Liver (tissue), 3 donors: ENCODE measurements around the gene HNF4A.

ENCODE experiments used
- CTCF ChIP-seq: fragments of 150-350 bp; IDR thresholded peaks from 2 replicates; pipeline ENCODE4 v1.5.1; 2017; ENCODE audit warnings: improper control_type of control experiment, low read depth, low read length; ENCODE audit not compliant: missing input control
- EGR1 ChIP-seq, 2 donors: IDR thresholded peaks; 2 replicates each; pipeline ENCODE4 v1.6.1; 2016 to 2018; ENCODE audit warnings: antibody characterized with exemption in 2 of 2, low read depth in 2 of 2
- GABPA ChIP-seq, 2 donors: IDR thresholded peaks in 1 of 2; conservative IDR thresholded peaks in 1 of 2; 2 replicates each; pipeline ENCODE4 v1.6.1; 2016; ENCODE audit warnings: antibody characterized with exemption in 2 of 2, mild to moderate bottlenecking in 1 of 2, moderate library complexity in 1 of 2
- MAX ChIP-seq: IDR thresholded peaks from 2 replicates; pipeline ENCODE4 v1.6.1; 2016; ENCODE audit warnings: antibody characterized with exemption
- NR2F2 ChIP-seq: IDR thresholded peaks from 2 replicates; pipeline ENCODE4 v1.6.1; 2016; ENCODE audit warnings: antibody characterized with exemption
- RXRA ChIP-seq, 2 donors: IDR thresholded peaks; 2 replicates each; pipeline ENCODE4 v1.6.1; 2017 to 2018; ENCODE audit warnings: antibody characterized with exemption in 2 of 2, mild to moderate bottlenecking in 1 of 2
- SP1 ChIP-seq: IDR thresholded peaks from 2 replicates; pipeline ENCODE4 v1.6.1; 2018; ENCODE audit warnings: antibody characterized with exemption, mild to moderate bottlenecking
- TAF1 ChIP-seq: conservative IDR thresholded peaks from 2 replicates; pipeline ENCODE4 v1.6.1; 2016; ENCODE audit warnings: antibody characterized with exemption, mild to moderate bottlenecking
- YY1 ChIP-seq: IDR thresholded peaks from 2 replicates; pipeline ENCODE4 v1.6.1; 2016; ENCODE audit warnings: antibody characterized with exemption, mild to moderate bottlenecking
- TF ChIP-seq, protein P1 (sequence below): IDR thresholded peaks from 2 replicates; pipeline ENCODE4 v1.6.1; 2016; ENCODE audit warnings: antibody characterized with exemption
- donor health status: healthy.
- donor health status: healthy.

DNA sequence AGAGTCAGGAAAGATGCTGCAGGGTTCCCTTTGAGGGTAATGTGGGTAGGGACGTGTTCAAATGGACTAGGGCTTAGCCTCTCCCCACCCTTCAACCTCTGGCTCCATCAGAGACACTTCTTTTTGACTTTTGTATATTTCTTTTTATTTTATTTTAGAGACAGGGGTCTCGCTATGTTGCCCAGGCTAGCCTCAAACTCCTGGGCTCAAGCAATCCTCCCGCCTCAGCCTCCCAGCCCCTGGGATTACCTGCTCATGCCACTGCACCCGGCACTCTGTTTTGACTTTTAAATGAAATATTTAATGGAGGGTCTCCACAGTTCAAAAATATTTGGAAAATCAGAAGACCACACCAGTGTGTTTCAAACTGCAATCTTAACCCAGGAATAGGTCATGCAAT lies 8.6 kb downstream of the HNF4A start:
- TF ChIP-seq MAX = no peak
- no peak for TF ChIP-seq CTCF
- TF ChIP-seq TAF1 = no peak
- TF ChIP-seq RXRA (IDR thresholded peaks at IDR 0.05) = no peak
- TF ChIP-seq GABPA (IDR thresholded peaks at IDR 0.05 in 1 of 2, conservative IDR thresholded peaks at IDR 0.05 in 1 of 2) = no peak
- no peak for TF ChIP-seq SP1
- no peak for TF ChIP-seq NR2F2
- TF ChIP-seq EGR1 (IDR thresholded peaks at IDR 0.05; ENCODE audit: low read depth in 2 of 2) = no peak
- TF ChIP-seq, protein P1, sequence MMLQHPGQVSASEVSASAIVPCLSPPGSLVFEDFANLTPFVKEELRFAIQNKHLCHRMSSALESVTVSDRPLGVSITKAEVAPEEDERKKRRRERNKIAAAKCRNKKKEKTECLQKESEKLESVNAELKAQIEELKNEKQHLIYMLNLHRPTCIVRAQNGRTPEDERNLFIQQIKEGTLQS = no peak
- TF ChIP-seq YY1 = no peak
